SK-N-MC (cell line): ENCODE measurements around the gene UBE2V1.

Source experiments
- EZH2 ChIP-seq: fragments of 200-600 bp; sonication (generic); IDR thresholded peaks from one replicate; pipeline ENCODE4 v1.6.1; 2017; ENCODE audit warnings: antibody characterized with exemption
- POLR2AphosphoS5 ChIP-seq: IDR thresholded peaks from 2 replicates; pipeline ENCODE4 v1.6.1; 2012; ENCODE audit warnings: mild to moderate bottlenecking, low read depth, low read length, borderline replicate concordance

- TF ChIP-seq POLR2AphosphoS5 = no peak
- no peak for TF ChIP-seq EZH2
Observed at GRCh38 chr20:50125279-50125678, 12.3 kb upstream of the UBE2V1 start.
